Large intestine (tissue), 3 donors: Measurements from ENCODE around the gene CCR1. TPM values are rescaled to one million over a fixed set of nuclear protein-coding genes. Genes with fewer than 3 reads are reported as not detected.
"Not testable (repeated sequence)": the region's sequence is repeated elsewhere in the genome, so short reads cannot be mapped to it uniquely, and the experiment has no call there.

Experiments used
- DNase-seq, 2 donors: peaks; one replicate each; pipeline versions ENCODE4 v3.0.0 to v3.0.0-alpha.2; 2013
- H3K27ac ChIP-seq: one replicate; pipeline ENCODE4 v1.5.1; 2013; ENCODE audit warnings: low read length
- H3K27me3 ChIP-seq: 2 replicates; pipeline ENCODE4 v1.6.1; 2013; ENCODE audit warnings: low read length; ENCODE audit not compliant: control insufficient read depth, insufficient read depth
- H3K36me3 ChIP-seq: 2 replicates; pipeline ENCODE4 v1.6.1; 2013; ENCODE audit warnings: low read length; ENCODE audit not compliant: control insufficient read depth, insufficient read depth
- H3K4me1 ChIP-seq: one replicate; pipeline ENCODE4 v1.6.1; 2013; ENCODE audit warnings: low read length; ENCODE audit not compliant: control insufficient read depth, insufficient read depth
- H3K4me3 ChIP-seq: one replicate; pipeline ENCODE4 v1.5.1; 2013; ENCODE audit warnings: low read length
- H3K9me3 ChIP-seq: one replicate; pipeline ENCODE4 v1.6.1; 2013; ENCODE audit warnings: mild to moderate bottlenecking, low read depth, low read length, moderate library complexity; ENCODE audit not compliant: control insufficient read depth
- WGBS: methylation state at CpG from one replicate; pipeline ENCODE4 v1.1.5; 2013; ENCODE audit warnings: low lambda C conversion rate; ENCODE audit not compliant: insufficient coverage; 5-methylcytosine and 5-hydroxymethylcytosine counted together
- polyA plus RNA-seq: library from polyadenylated mRNA; unstranded; fragments of 120-200 nt; gene quantifications from one replicate; pipeline ENCODE4 v1.2.1, GENCODE V29; 2013

Gene CCR1
- polyA plus RNA-seq, 1 donor: 3.4 TPM

- no CpG with 5 or more reads among the region's 5 CpGs for WGBS
- no peak overlapping the region for H3K4me3 ChIP-seq
- H3K4me1 ChIP-seq: no peaks in the 10 kb centered on the region
- H3K27ac ChIP-seq: no peak overlapping the region
- no peaks in the 10 kb centered on the region for H3K36me3 ChIP-seq
- H3K9me3 ChIP-seq: no peaks in the 10 kb centered on the region
- H3K27me3 ChIP-seq: no peaks in the 10 kb centered on the region
- no peak for DNase-seq
Measured at GRCh38 chr3:46183330-46183729, 24.8 kb downstream of the CCR1 start.

DNA sequence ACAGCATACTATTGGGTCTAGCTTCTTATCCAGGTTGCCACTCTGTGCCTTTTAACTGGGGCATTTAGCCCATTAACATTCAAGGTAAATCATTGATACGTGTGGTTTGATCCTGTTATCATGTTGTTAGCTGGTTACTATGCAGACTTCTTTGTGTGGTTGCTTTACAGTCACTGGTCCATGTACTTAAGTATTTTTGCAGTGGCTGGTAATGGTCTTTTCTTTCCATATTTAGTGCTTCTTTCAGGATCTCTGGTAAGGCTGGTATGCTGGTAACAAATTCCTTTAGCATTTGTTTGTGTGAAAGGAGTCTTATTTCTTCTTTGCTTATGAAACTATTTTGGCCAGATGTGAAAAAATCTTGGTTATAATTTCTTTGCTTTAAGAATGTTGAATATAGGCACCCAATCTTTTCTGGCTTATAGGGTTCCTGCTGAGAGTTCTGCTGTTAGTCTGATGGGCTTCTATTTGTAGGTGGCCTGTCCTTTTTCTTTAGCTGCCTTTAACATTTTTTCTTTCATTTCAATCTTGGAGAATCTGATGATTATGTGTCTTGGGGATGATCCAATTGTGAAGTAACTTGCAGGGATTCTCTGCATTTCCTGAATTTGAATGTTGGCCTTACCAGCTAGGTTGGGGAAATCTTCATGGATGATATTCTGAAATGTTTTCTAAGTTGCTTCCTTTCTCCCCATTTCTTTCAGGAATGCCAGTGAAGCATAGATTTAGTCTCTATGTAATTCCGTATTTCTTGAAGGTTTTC lies 39.3 kb downstream of the CCR1 start:
- DNase-seq: no peak
- H3K4me3 ChIP-seq: no peak overlapping the region
- WGBS: 88% methylated on average over 1 of the region's 2 CpGs
- no peaks in the 10 kb centered on the region for H3K36me3 ChIP-seq
- no peaks in the 10 kb centered on the region for H3K27me3 ChIP-seq
- no peaks in the 10 kb centered on the region for H3K4me1 ChIP-seq
- no peaks in the 10 kb centered on the region for H3K9me3 ChIP-seq
- H3K27ac ChIP-seq: no peak overlapping the region

- H3K36me3 ChIP-seq: no peaks in the 10 kb centered on the region
- H3K9me3 ChIP-seq: no peaks in the 10 kb centered on the region
- no peaks in the 10 kb centered on the region for H3K27me3 ChIP-seq
- H3K4me3 ChIP-seq: no peak overlapping the region
- no peak overlapping the region for H3K27ac ChIP-seq
- DNase-seq: no peak
- H3K4me1 ChIP-seq: no peaks in the 10 kb centered on the region
- WGBS: no CpG with 5 or more reads among the region's 3 CpGs
Measured at GRCh38 chr3:46163556-46164041, 44.5 kb downstream of the CCR1 start.

GRCh38 chr3:46162975-46163555 lies 45.0 kb downstream of the CCR1 start:
- Histone ChIP-seq H3K4me1 (no peaks in the 10 kb centered on the region), H3K27me3 (no peaks in the 10 kb centered on the region), H3K36me3 (no peaks in the 10 kb centered on the region), H3K9me3 (no peaks in the 10 kb centered on the region), H3K27ac (no peak overlapping the region), H3K4me3 (no peak overlapping the region)
- no CpG with 5 or more reads among the region's 4 CpGs for WGBS
- DNase-seq: no peak

DNA sequence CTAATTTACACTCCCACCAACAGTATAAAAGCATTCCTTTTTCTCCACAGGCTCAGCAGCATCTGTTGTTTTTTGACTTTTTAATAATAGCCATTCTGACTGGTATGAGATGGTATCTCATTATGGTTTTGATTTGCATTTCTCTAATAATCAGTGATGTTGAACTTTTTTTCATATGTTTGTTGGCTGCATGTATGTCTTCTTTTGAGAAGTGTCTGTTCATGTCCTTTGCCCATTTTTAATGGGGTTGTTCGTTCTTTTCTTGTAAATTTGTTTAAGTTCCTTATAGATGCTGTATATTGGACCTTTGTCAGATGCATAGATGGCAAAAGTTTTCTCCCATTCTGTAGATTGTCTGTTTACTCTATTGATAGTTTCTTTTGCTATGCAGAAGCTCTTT lies 50.4 kb downstream of the CCR1 start:
- WGBS: no CpG with 5 or more reads among the region's 1 CpG
- H3K4me1 ChIP-seq, H3K9me3 ChIP-seq, H3K27me3 ChIP-seq, H3K4me3 ChIP-seq, H3K27ac ChIP-seq, DNase-seq, H3K36me3 ChIP-seq: not testable (repeated sequence)

DNA sequence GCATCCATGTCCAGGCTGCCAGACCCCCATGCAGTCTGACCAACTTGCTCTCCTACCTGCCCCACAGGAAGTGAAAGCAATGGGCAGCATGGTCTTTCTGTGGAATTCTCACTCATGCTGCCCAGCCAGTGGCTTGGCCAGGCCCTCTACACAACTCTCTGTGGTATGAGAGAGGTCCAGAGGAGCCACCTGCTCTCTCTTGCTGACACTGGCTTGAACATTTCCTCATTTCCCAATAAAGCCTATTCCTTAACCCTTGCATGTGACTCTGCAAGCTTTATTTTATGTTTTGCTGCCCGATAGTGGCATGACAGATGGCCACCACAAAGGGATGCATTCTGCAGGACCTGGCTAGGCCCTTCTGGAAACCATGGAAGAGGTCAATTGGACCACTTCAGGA lies 53.8 kb downstream of the CCR1 start:
- Histone ChIP-seq H3K36me3 (no peaks in the 10 kb centered on the region), H3K4me1 (no peaks in the 10 kb centered on the region), H3K27me3 (no peaks in the 10 kb centered on the region), H3K9me3 (no peaks in the 10 kb centered on the region), H3K4me3 (no peak overlapping the region), H3K27ac (no peak overlapping the region)
- DNase-seq: no peak
- WGBS: no CpG with 5 or more reads among the region's 1 CpG

Other genes starting within 250 kb of the CCR1 start
- 19.6 TPM for gene FYCO1, start 212.5 kb downstream of the CCR1 start, polyA plus RNA-seq
- 1.2 TPM for gene XCR1, start 180.8 kb downstream of the CCR1 start, polyA plus RNA-seq
- 0.15 TPM for gene CCR3, start 34.1 kb upstream of the CCR1 start, polyA plus RNA-seq
- gene CCR2, start 145.8 kb upstream of the CCR1 start, polyA plus RNA-seq: 1.3 TPM
- gene CCR5, start 162.6 kb upstream of the CCR1 start, polyA plus RNA-seq: 1.8 TPM
- gene CCRL2, start 198.9 kb upstream of the CCR1 start, polyA plus RNA-seq: 11.3 TPM